ENCODE results near the gene DMD. TPM values are rescaled to one million over a fixed set of nuclear protein-coding genes. Genes with fewer than 3 reads are reported as not detected.

Gene DMD
- total RNA-seq, 1 experiment from 2014 or later, result 47.2 TPM

DNA sequence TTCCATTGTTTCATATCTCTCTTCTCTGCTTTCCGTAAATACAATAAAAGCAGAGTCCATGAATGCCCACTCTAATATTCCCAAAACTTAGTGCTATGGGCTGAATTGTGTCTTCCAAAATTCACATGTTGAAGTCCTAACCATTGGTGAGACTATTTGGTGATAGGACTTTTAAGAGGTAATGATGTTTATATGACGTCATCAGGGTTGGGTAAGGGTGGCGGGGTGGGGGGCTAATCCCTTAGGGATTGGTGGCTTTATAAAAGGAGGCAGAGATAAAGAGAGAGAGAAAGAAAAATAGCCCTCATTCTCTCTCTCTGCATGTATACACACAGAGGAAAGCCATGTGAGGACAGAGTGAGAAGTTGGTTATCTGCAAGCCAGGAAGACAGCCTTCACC is 722.2 kb downstream of the DMD start:
- no peaks in the 10 kb centered on the region for H3K27me3 ChIP-seq (replicated peaks; ENCODE audit: control insufficient read depth, insufficient read depth, low read length)
- ChIA-PET POLR2A (no interaction called here), CTCF (no interaction called here)
- intact Hi-C loops (cut with micrococcal nuclease; ENCODE audit: unreplicated experiment), result loop anchor here (5.0 kb wide), 1 partner anchor 38 kb away; no protein-coding TSS in a partner anchor
- H3K4me3 Mint-ChIP-seq (ENCODE audit: unreplicated experiment), result no peak overlapping the region
- H3K9me3 ChIP-seq, result no peaks in the 10 kb centered on the region
- no peak overlapping the region for H3K27ac Mint-ChIP-seq (ENCODE audit: unreplicated experiment)
- H3K36me3 ChIP-seq (ENCODE audit: control insufficient read depth, insufficient read depth, low read length), result no peaks in the 10 kb centered on the region
- DNase-seq, result no peak
- H3K4me3 ChIP-seq (ENCODE audit: low read depth, low read length), result no peak overlapping the region
- H3K4me1 ChIP-seq, result no peaks in the 10 kb centered on the region
- H3K9me3 Mint-ChIP-seq (ENCODE audit: unreplicated experiment), result no peaks in the 10 kb centered on the region
- no TSS peak for BruUV-seq (replicated peaks)
- TF ChIP-seq, protein P1, sequence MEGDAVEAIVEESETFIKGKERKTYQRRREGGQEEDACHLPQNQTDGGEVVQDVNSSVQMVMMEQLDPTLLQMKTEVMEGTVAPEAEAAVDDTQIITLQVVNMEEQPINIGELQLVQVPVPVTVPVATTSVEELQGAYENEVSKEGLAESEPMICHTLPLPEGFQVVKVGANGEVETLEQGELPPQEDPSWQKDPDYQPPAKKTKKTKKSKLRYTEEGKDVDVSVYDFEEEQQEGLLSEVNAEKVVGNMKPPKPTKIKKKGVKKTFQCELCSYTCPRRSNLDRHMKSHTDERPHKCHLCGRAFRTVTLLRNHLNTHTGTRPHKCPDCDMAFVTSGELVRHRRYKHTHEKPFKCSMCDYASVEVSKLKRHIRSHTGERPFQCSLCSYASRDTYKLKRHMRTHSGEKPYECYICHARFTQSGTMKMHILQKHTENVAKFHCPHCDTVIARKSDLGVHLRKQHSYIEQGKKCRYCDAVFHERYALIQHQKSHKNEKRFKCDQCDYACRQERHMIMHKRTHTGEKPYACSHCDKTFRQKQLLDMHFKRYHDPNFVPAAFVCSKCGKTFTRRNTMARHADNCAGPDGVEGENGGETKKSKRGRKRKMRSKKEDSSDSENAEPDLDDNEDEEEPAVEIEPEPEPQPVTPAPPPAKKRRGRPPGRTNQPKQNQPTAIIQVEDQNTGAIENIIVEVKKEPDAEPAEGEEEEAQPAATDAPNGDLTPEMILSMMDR (IDR thresholded peaks at IDR 0.05; ENCODE audit: insufficient read depth in 1 of 2, low read depth in 1 of 2, low read length in 1 of 2, severe bottlenecking in 1 of 2, unreplicated experiment in 1 of 2), result no peak
- no peaks in the 10 kb centered on the region for H3K27me3 Mint-ChIP-seq (ENCODE audit: insufficient read depth, unreplicated experiment)
- H3K36me3 Mint-ChIP-seq (ENCODE audit: insufficient read depth, unreplicated experiment), result peaks cover 15% of the 10 kb centered on the region
- no peaks in the 10 kb centered on the region for H3K4me1 Mint-ChIP-seq (ENCODE audit: low read depth, unreplicated experiment)

DNA sequence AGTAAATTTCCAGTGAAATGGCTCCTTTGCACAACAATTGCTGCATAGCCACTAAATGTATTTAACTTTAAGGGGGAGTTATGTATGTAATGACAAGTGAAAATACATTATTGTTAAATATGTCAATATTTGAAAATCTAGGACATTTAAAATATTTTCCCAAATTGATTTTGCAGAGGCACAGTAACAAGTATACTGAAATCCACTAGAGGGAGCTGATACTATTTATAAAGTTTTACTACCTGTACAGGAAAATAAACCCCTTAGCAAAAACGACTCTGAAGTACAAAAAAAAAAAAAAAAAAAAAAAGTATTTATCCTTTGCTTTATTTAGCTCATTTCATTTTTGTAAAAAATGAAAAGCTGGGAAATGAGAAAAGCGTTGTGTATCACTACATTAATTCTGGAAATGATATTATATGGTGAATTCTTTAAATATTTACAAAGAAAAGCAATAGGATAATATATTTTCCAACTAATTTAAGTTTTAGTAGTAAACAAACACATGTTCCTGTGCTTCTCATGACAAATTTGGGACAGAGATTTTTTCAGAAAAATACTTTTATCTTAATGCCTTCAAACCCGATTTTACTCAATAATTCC is 727.7 kb downstream of the DMD start:
- H3K4me1 ChIP-seq, result no peaks in the 10 kb centered on the region
- Mint-ChIP-seq H3K4me1 (ENCODE audit: low read depth, unreplicated experiment) (no peaks in the 10 kb centered on the region), H3K27ac (ENCODE audit: unreplicated experiment) (no peak overlapping the region), H3K27me3 (ENCODE audit: insufficient read depth, unreplicated experiment) (no peaks in the 10 kb centered on the region), H3K4me3 (ENCODE audit: unreplicated experiment) (no peak overlapping the region), H3K9me3 (ENCODE audit: unreplicated experiment) (no peaks in the 10 kb centered on the region), H3K36me3 (ENCODE audit: insufficient read depth, unreplicated experiment) (peaks cover 2% of the 10 kb centered on the region)
- no peaks in the 10 kb centered on the region for H3K36me3 ChIP-seq (ENCODE audit: control insufficient read depth, insufficient read depth, low read length)
- CTCF ChIA-PET, result interaction anchor here (0.6 kb wide), 1 partner anchor 556 kb away, joined by 4 read pairs; no protein-coding TSS in a partner anchor
- no peak overlapping the region for H3K4me3 ChIP-seq (ENCODE audit: low read depth, low read length)
- BruUV-seq (replicated peaks), result no TSS peak
- no peak for DNase-seq
- POLR2A ChIA-PET, result no interaction called here
- TF ChIP-seq, protein P1 (IDR thresholded peaks at IDR 0.05; ENCODE audit: insufficient read depth in 1 of 2, low read depth in 1 of 2, low read length in 1 of 2, severe bottlenecking in 1 of 2, unreplicated experiment in 1 of 2), result peak; percentile 19 to 20
- H3K9me3 ChIP-seq, result no peaks in the 10 kb centered on the region
- intact Hi-C loops (cut with micrococcal nuclease; ENCODE audit: unreplicated experiment), result loop anchor here (1.0 to 2.0 kb wide), 2 partner anchors 190 to 853 kb away; no protein-coding TSS in a partner anchor
- no peaks in the 10 kb centered on the region for H3K27me3 ChIP-seq (replicated peaks; ENCODE audit: control insufficient read depth, insufficient read depth, low read length)

- ChIA-PET POLR2A (no interaction called here), CTCF (no interaction called here)
- Mint-ChIP-seq H3K4me1 (ENCODE audit: low read depth, unreplicated experiment) (no peaks in the 10 kb centered on the region), H3K27ac (ENCODE audit: unreplicated experiment) (no peak overlapping the region), H3K27me3 (ENCODE audit: insufficient read depth, unreplicated experiment) (no peaks in the 10 kb centered on the region), H3K4me3 (ENCODE audit: unreplicated experiment) (no peak overlapping the region), H3K36me3 (ENCODE audit: insufficient read depth, unreplicated experiment) (peaks cover 7% of the 10 kb centered on the region), H3K9me3 (ENCODE audit: unreplicated experiment) (no peaks in the 10 kb centered on the region)
- no TSS peak for BruUV-seq (replicated peaks)
- Histone ChIP-seq H3K9me3 (no peaks in the 10 kb centered on the region), H3K4me3 (ENCODE audit: low read depth, low read length) (no peak overlapping the region), H3K36me3 (ENCODE audit: control insufficient read depth, insufficient read depth, low read length) (no peaks in the 10 kb centered on the region), H3K27me3 (replicated peaks; ENCODE audit: control insufficient read depth, insufficient read depth, low read length) (no peaks in the 10 kb centered on the region), H3K4me1 (no peaks in the 10 kb centered on the region)
- TF ChIP-seq, protein P1 (IDR thresholded peaks at IDR 0.05; ENCODE audit: insufficient read depth in 1 of 2, low read depth in 1 of 2, low read length in 1 of 2, severe bottlenecking in 1 of 2, unreplicated experiment in 1 of 2), result no peak
- intact Hi-C loops (cut with micrococcal nuclease; ENCODE audit: unreplicated experiment), result no loop called here
- DNase-seq, result no peak
These were observed 731.3 kb downstream of the DMD start for GRCh38 chrX:32480019-32480418.

Data from Caco-2 (cell line).